ENCODE results near the gene NUP37. TPM values are rescaled to one million over a fixed set of nuclear protein-coding genes. Genes with fewer than 3 reads are reported as not detected.

Gene NUP37
- total and polyA plus RNA-seq, 9 of the 15 experiments (the other 6 are each of a cell fraction or from before 2014, with no cell fraction given) = 72.2 to 429 (median 170) TPM

DNA sequence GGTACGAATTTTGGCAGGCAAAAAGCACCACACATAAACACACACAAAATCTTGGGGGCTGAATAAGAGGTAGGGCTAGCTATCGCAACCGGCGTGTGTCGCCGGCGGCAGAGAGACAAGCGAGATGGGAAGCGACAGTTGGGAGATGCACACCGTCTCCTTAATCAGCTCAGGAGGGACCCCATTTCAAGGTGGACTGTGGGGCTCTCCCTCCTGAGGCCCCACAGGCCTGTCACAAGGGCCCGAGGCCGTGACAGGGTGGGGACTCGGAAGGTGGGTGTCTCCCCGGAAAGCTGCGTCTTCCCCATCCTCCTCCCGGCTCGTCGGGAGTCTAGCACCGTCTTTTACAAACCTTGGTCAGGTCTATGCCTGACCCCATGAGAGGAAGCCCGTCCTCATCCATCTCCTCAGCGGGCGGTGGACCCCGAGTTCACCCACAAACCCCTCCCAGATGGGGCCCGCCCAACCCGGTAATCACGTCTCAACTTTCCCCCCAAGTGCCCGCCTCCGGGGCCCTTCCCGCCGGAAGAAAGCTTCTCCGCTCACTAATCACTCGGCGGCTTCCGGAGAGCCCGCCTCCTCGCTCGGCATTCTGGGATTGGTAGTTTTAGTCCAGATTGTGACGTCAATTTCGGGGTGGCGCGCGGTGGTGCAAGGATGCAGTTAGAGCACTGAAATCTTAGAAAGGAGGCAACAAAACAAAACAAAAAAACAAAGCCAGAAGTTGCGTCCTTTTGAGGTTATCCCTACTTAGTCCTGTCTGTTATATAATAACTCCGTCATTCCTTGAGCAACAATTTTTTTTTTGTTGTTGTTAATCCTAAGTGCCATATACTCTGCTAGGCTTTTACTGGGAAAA lies 58.1 kb downstream of the NUP37 start, which contains the start of gene WASHC3 (continued):
- TF ChIP-seq, protein P1, sequence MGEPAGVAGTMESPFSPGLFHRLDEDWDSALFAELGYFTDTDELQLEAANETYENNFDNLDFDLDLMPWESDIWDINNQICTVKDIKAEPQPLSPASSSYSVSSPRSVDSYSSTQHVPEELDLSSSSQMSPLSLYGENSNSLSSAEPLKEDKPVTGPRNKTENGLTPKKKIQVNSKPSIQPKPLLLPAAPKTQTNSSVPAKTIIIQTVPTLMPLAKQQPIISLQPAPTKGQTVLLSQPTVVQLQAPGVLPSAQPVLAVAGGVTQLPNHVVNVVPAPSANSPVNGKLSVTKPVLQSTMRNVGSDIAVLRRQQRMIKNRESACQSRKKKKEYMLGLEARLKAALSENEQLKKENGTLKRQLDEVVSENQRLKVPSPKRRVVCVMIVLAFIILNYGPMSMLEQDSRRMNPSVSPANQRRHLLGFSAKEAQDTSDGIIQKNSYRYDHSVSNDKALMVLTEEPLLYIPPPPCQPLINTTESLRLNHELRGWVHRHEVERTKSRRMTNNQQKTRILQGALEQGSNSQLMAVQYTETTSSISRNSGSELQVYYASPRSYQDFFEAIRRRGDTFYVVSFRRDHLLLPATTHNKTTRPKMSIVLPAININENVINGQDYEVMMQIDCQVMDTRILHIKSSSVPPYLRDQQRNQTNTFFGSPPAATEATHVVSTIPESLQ (CRISPR knock-in tag; IDR thresholded peaks at IDR 0.05) = no peak; the same call in 1 of the 2 replicates
- no peak for TF ChIP-seq EWSR1 (IDR thresholded peaks at IDR 0.05; ENCODE audit: borderline replicate concordance, low read depth, partially characterized antibody)
- TF ChIP-seq FOXJ2 (tag; IDR thresholded peaks at IDR 0.05) = no peak
- 0 out of 2 replicates have a peak, but pooled peaks have one; percentile 34 for TF ChIP-seq LARP7 (IDR thresholded peaks at IDR 0.05)
- TF ChIP-seq PHTF2 (CRISPR knock-in tag; IDR thresholded peaks at IDR 0.05) = no peak
- peak; percentile 63; the same call in 1 of the 2 replicates for TF ChIP-seq POLR2AphosphoS5 (IDR thresholded peaks at IDR 0.05; ENCODE audit: control insufficient read depth, insufficient read depth, low read depth, low read length)
- TF ChIP-seq CEBPG (CRISPR knock-in tag; IDR thresholded peaks at IDR 0.05) = no peak
- TF ChIP-seq CEBPG (tag; conservative IDR thresholded peaks at IDR 0.05 in 1 of 2, IDR thresholded peaks at IDR 0.05 in 1 of 2) = no peak
- no peak for TF ChIP-seq POLR2H (tag; IDR thresholded peaks at IDR 0.05; ENCODE audit: low read depth)
- TF ChIP-seq, protein P2, sequence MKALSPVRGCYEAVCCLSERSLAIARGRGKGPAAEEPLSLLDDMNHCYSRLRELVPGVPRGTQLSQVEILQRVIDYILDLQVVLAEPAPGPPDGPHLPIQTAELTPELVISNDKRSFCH (CRISPR knock-in tag; IDR thresholded peaks at IDR 0.05) = no peak
- TF ChIP-seq, protein P2 (tag; IDR thresholded peaks at IDR 0.05) = peak; percentile 38; the same call in 1 of the 2 replicates
- peak; percentile 51; the same call in 1 of the 2 replicates for TF ChIP-seq ZNF766 (CRISPR knock-in tag; conservative IDR thresholded peaks at IDR 0.05)
- peak; percentile 24; the same call in 1 of the 2 replicates for TF ChIP-seq ZNF431 (CRISPR knock-in tag; IDR thresholded peaks at IDR 0.05)
- peak; percentile 84 for TF ChIP-seq NR2C1 (IDR thresholded peaks at IDR 0.05)
- peak; percentile 90 for TF ChIP-seq NR2C1 (tag; IDR thresholded peaks at IDR 0.05)
- TF ChIP-seq, protein P3, sequence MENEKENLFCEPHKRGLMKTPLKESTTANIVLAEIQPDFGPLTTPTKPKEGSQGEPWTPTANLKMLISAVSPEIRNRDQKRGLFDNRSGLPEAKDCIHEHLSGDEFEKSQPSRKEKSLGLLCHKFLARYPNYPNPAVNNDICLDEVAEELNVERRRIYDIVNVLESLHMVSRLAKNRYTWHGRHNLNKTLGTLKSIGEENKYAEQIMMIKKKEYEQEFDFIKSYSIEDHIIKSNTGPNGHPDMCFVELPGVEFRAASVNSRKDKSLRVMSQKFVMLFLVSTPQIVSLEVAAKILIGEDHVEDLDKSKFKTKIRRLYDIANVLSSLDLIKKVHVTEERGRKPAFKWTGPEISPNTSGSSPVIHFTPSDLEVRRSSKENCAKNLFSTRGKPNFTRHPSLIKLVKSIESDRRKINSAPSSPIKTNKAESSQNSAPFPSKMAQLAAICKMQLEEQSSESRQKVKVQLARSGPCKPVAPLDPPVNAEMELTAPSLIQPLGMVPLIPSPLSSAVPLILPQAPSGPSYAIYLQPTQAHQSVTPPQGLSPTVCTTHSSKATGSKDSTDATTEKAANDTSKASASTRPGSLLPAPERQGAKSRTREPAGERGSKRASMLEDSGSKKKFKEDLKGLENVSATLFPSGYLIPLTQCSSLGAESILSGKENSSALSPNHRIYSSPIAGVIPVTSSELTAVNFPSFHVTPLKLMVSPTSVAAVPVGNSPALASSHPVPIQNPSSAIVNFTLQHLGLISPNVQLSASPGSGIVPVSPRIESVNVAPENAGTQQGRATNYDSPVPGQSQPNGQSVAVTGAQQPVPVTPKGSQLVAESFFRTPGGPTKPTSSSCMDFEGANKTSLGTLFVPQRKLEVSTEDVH (IDR thresholded peaks at IDR 0.05; ENCODE audit: low read depth, partially characterized antibody) = peak; percentile 69
- no peak for TF ChIP-seq ZNF785 (CRISPR knock-in tag; IDR thresholded peaks at IDR 0.05)
- TF ChIP-seq, protein P4, sequence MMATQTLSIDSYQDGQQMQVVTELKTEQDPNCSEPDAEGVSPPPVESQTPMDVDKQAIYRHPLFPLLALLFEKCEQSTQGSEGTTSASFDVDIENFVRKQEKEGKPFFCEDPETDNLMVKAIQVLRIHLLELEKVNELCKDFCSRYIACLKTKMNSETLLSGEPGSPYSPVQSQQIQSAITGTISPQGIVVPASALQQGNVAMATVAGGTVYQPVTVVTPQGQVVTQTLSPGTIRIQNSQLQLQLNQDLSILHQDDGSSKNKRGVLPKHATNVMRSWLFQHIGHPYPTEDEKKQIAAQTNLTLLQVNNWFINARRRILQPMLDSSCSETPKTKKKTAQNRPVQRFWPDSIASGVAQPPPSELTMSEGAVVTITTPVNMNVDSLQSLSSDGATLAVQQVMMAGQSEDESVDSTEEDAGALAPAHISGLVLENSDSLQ (IDR thresholded peaks at IDR 0.05) = peak; percentile 80
- TF ChIP-seq, protein P5, sequence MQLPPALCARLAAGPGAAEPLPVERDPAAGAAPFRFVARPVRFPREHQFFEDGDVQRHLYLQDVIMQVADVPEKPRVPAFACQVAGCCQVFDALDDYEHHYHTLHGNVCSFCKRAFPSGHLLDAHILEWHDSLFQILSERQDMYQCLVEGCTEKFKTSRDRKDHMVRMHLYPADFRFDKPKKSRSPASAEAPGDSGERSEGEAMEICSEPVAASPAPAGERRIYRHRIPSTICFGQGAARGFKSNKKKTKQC (CRISPR knock-in tag; IDR thresholded peaks at IDR 0.05) = no peak
- no peak for TF ChIP-seq ZC3H4 (CRISPR knock-in tag; IDR thresholded peaks at IDR 0.05; ENCODE audit: borderline replicate concordance)
- TF ChIP-seq KLF13 (tag; IDR thresholded peaks at IDR 0.05; ENCODE audit: borderline replicate concordance, low read depth) = no peak
